Medulla oblongata (tissue), 1 donor: ENCODE results near the gene CC2D2A.
"Not testable (repeated sequence)": the region's sequence is repeated elsewhere in the genome, so short reads cannot be mapped to it uniquely, and the experiment has no call there.

ENCODE experiments used
- DNase-seq: peaks from one replicate; pipeline ENCODE4 v3.0.0-alpha.2; 2015; ENCODE audit errors: extremely low spot score

The CC2D2A gene

GRCh38 chr4:15516494-15516893 is 46.8 kb downstream of the CC2D2A start:
- no peak for DNase-seq

DNA sequence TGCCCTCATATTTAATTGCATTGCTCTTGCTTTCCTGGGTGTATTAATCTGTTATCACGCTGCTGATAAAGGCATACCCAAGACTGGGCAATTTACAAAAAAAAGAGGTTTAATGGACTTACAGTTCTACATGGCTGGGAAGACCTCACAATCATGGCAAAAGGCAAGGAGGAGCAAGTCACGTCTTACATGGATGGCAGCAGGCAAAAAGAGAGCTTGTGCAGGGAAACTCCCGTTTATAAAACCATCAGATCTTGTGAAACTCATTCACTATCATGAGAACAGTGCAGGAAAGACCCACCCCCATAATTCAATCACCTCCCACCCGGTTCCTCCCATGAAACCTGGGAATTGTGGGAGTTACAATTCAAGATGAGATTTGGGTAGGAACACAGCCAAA is 48.0 kb downstream of the CC2D2A start:
- not testable (repeated sequence) for DNase-seq

DNA sequence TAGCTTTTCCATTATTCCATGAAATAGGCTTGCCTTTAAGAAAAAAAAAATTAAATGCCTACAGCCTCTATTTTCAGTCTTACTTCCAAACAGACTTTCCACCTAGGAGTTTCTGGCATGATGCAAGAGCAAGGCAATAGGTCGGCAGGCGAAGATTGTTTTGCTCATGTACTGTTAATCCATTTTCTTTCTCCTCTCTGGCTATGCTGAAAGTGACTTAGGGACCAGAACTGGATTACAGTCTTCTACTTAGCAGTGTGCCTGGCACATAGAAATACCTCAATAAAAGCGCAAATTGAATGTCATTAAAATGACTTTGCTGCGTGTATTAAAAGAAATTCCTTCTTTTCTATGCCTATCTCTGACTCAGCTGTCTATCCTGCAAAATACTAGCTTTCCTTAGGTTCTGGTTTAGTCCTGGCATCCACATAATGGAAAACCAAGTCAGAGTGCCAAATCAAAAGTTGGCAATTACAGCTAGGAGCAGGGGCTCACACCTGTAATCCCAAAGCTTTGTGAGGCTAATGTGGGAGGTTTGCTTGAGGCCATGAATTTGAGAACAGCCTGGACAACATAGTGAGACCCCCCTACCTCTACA is 51.9 kb downstream of the CC2D2A start:
- DNase-seq, result no peak

DNA sequence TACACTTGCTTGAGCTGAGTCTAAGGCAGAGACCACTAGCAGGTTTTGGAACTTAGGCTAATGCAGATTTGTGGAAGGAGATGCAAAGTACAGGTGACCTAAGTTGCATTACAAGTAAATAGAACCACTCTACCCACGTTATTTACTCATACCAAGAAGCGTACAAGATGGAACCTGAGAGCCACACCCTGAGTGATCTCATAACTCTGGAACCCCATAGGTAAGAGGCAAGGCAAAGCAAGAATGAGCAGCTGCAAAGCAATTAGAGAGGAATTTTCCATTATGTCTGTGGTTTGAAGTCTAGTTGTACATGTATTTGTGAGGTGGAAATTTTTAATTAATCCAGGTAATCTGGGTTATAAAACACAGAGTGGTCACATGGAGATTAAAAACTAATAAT is 55.4 kb downstream of the CC2D2A start:
- no peak for DNase-seq

DNA sequence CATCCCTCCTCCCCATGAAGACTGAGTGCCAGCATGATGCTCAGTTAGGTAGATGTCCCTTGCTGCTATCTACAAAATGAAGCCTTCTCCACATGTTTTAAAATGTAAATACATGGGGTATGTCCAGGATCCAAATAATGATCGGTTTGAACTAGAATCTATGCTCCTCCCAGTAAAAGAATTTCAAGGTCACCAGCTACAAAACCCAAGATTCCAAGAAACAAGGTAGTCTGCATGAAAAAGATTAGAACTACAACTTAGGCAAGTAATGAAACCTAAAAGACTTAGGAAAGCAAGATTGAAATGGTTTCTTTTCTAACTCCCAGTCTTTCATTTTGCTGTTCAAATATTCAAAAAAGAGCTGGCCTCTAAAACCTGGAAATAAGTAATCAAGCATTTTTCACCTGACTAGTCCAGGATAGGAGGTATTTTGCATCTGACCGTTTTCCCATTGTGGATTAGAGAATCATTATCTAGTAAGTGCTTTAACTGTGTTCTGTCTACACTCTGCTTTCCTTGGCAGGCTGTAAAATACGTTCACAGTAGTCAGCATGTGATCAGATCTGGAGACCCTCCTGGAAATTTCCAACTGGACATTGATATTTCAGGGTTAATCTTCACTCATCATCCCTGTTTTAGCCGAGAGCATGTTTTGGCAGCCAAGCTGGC is 57.4 kb downstream of the CC2D2A start:
- no peak for DNase-seq

- DNase-seq, result no peak
Observed at GRCh38 chr4:15531792-15532191, 62.1 kb downstream of the CC2D2A start.

DNA sequence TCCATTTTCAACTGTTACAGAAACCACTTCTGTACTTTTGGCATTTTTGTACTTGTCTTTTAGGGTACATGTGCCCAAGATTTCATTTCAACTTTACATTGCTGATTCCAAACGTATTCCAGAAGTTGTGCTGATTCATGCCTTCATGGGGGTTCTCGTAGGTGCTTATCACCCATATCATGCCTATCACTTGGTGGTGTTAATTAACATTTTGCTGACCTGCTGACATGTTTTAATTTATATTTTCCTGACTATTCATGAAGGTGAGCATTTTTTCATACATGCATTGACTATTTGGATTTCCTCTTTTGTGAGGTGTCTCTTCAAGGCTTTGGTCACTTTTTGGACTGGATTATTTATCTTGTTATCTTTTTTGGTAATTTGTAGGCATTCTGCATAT is 64.1 kb downstream of the CC2D2A start:
- DNase-seq, result no peak

GRCh38 chr4:15535599-15535998 is 65.9 kb downstream of the CC2D2A start:
- no peak for DNase-seq

DNA sequence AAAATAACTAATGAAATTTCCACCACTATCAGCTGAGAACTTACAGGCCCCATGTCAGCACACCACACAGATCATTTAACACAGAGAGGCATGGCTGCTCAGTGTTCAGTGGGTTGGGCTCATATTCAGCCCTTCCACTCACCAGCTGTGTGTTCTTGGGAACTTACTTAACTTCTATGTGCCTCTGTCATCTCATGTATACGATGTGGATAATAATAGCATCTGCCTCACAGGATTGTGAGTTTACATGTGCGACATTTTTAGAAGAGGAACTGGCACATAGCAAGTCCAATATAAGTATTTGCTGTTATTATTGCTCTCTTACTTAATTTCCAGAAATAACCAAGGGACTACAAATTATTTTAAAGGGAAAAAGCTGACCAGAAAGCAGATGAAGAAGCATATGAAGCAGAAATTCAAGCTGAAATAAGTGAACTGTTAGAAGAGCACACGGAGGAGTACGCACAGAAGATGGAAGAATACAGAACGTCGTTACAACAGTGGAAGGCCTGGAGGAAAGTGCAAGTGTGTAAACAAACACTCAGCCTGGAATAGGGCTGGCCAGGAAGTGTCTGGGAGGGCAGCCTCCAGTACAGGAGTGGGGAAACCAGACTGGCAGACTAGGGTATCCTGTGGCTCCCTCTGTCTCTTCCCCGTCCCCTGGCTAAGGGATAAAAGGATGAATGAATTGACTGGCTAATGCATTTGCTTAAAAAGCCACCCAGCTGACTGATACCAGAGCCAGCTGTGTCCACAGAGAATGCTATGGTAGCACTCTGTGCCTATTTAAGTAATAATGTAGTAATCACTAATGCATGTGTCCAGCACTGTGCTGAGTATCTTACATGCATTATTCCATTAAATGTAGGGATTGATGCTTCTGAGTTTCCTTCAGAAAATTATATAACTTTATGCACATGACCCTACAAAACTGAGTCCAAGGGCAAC is 67.1 kb downstream of the CC2D2A start:
- DNase-seq, result no peak

- no peak for DNase-seq
Observed at GRCh38 chr4:15541941-15542340, 72.3 kb downstream of the CC2D2A start.

- no peak for DNase-seq
Observed at GRCh38 chr4:15542760-15543159, 73.1 kb downstream of the CC2D2A start.

GRCh38 chr4:15543537-15544247 is 74.0 kb downstream of the CC2D2A start:
- DNase-seq, result no peak

GRCh38 chr4:15544248-15544729 is 74.6 kb downstream of the CC2D2A start:
- DNase-seq, result no peak

DNA sequence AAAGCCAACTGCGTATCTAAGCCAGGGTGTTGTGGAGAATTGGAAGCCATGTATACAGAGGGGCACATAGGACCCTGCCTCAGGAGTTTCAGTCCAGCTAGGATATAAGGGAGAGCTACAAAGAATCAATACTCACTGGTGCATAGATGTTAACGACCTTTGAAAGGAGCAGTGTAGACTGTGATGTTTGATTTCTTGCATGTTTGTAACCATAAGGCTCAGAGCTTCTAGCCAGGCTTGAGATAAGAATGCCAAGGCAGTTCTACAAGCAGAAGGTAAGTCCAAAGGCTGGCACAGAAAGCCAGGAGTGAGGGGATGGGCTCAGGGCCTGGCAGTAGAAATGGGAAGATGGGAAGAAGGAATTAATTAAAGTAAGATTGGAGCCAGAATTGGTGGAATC is 75.7 kb downstream of the CC2D2A start:
- DNase-seq, result no peak

DNA sequence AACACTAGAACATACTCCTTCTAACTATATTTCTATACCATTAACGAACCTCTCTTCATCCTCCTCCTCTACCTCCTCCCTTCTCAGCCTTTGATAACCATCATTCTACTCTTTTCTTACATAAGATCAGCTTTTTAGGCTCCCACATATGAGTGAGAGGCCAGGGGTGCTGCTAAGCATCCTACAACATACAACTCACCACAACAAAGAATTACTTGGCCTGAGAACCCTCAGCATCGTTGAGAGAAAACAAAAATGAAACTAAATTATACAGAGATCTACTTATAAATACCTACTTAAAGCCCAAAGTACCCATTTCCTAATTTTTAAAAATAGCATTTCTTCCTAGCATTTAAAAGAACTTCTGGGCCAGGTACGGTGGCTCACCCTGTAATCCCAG is 77.7 kb downstream of the CC2D2A start:
- no peak for DNase-seq

GRCh38 chr4:15550491-15550890 is 80.8 kb downstream of the CC2D2A start:
- DNase-seq, result no peak

DNA sequence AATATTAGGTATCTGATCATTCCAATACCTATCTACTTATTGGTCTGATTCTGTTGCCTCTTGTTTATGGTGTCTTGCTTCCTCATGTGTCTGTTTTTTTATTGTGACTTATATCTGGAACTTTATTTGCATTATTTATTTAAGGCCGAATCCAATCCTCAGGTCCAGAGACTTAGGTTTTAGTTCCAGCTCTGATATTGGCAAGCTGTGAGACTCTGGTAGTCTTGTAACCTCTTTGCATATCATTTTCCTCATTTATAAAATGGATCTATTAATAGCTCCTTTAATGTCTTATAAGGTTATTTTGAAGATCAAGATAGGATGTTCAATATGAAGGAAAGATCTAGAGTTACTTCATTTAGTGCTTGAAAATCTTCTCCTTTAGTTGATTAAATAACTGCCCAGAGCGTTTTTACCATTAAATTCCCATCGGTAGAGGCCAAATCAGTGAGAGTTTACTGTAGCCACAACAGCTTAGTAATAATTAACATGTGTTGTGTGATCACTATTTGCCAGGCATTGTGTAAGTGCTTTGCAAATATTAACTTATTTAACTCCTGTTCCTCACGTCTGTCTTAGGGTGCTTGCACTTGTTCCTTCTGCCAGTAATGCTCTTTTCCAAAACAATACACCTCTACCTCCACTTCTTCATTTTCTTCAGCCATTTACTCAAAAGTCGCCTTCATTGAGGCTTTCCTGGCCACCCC is 82.2 kb downstream of the CC2D2A start:
- no peak for DNase-seq

DNA sequence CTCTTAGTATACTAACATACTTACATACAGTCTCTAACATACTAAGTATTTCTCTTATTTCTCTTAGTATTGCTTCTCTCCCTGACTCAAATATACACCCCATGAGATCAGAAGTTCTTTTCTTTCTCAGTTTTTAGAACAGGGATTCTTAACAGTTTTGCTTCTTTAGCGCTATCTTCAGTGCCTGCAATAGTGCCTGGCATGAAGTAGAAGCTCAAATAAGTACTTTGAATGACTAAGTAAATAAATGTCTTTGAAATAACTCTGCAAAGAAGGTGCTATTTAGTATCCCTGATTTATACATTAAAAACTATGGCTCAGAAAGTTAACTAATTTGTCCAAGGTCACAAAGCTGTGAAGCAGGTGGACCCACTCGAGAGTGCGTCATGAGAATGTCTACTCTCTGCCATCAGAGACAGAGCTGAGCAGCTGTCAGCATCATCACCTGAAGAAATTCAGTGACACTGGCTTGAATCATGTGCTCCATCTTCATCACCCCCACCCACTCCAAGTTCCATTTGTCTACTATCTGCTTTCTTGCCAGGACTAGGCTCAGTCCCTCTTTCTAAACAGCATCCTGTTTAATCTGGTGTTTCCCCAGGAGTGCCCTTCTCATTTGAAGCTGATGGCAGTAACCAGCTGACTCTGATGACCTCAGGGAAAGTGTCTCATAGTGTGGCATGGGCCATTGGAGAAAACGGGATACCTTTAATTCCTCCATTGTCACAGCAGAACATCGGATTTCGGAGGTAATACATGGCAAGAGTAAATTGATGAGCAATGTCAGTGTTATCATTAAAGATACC is 83.1 kb downstream of the CC2D2A start:
- DNase-seq, result no peak

- DNase-seq, result no peak
Observed at GRCh38 chr4:15556511-15557092, 86.9 kb downstream of the CC2D2A start.
